Trophoblast cell (in vitro differentiated cells and primary cell): Measurements from ENCODE around the gene KATNAL2.

Experiments used
- DNase-seq, 2 donors: peaks; one replicate each; pipeline ENCODE4 v3.0.0-alpha.2; 2016
- H2AFZ ChIP-seq: 2 replicates; pipeline ENCODE4 v1.6.1; 2013; ENCODE audit warnings: low read length, moderate library complexity, mild to moderate bottlenecking; ENCODE audit not compliant: insufficient read depth, poor library complexity
- H2AK5ac ChIP-seq: 2 replicates; pipeline ENCODE4 v1.6.1; 2013; ENCODE audit warnings: mild to moderate bottlenecking, low read length
- H2BK120ac ChIP-seq: 2 replicates; pipeline ENCODE4 v1.6.1; 2013; ENCODE audit warnings: low read length, mild to moderate bottlenecking, moderate library complexity; ENCODE audit not compliant: insufficient read depth, poor library complexity
- H2BK12ac ChIP-seq: 2 replicates; pipeline ENCODE4 v1.6.1; 2013; ENCODE audit warnings: mild to moderate bottlenecking, low read length, moderate library complexity
- H2BK5ac ChIP-seq: 2 replicates; pipeline ENCODE4 v1.6.1; 2013; ENCODE audit warnings: low read length, low read depth, moderate library complexity, mild to moderate bottlenecking; ENCODE audit not compliant: poor library complexity
- H3K14ac ChIP-seq: 2 replicates; pipeline ENCODE4 v1.6.1; 2013; ENCODE audit warnings: mild to moderate bottlenecking, low read length
- H3K18ac ChIP-seq: 2 replicates; pipeline ENCODE4 v1.6.1; 2013; ENCODE audit warnings: mild to moderate bottlenecking, low read length
- H3K23ac ChIP-seq: 2 replicates; pipeline ENCODE4 v1.6.1; 2013; ENCODE audit warnings: low read length
- H3K27ac ChIP-seq: 2 replicates; pipeline ENCODE4 v1.5.1; 2013; ENCODE audit warnings: low read depth, mild to moderate bottlenecking, inconsistent platforms, low read length, moderate library complexity
- H3K27me3 ChIP-seq: 2 replicates; pipeline ENCODE4 v1.6.1; 2013; ENCODE audit warnings: inconsistent platforms, mild to moderate bottlenecking, low read length, moderate library complexity; ENCODE audit not compliant: insufficient read depth
- H3K36me3 ChIP-seq, 2 experiments: 1 replicate in 1 of 2; 2 replicates in 1 of 2; pipeline ENCODE4 v1.6.1; 2013; ENCODE audit warnings: low read length in 2 of 2, mild to moderate bottlenecking in 2 of 2, moderate library complexity in 1 of 2; ENCODE audit not compliant: insufficient read depth in 2 of 2, control insufficient read depth in 1 of 2
- H3K4ac ChIP-seq: 2 replicates; pipeline ENCODE4 v1.6.1; 2013; ENCODE audit warnings: low read depth, mild to moderate bottlenecking, low read length, moderate library complexity
- H3K4me1 ChIP-seq, 2 experiments: 1 replicate in 1 of 2; 2 replicates in 1 of 2; pipeline ENCODE4 v1.6.1; 2013; ENCODE audit warnings: low read length in 2 of 2, mild to moderate bottlenecking in 2 of 2, moderate library complexity in 1 of 2; ENCODE audit not compliant: insufficient read depth in 2 of 2, control insufficient read depth in 1 of 2
- H3K4me2 ChIP-seq: 2 replicates; pipeline ENCODE4 v1.6.1; 2013; ENCODE audit warnings: inconsistent platforms, mild to moderate bottlenecking, low read length, moderate library complexity
- H3K4me3 ChIP-seq: 2 replicates; pipeline ENCODE4 v1.5.1; 2013; ENCODE audit warnings: mild to moderate bottlenecking, low read depth, low read length, inconsistent platforms
- H3K79me1 ChIP-seq: one replicate; pipeline ENCODE4 v1.6.1; 2013; ENCODE audit warnings: low read length
- H3K79me2 ChIP-seq: 2 replicates; pipeline ENCODE4 v1.6.1; 2013; ENCODE audit warnings: low read length, mild to moderate bottlenecking; ENCODE audit not compliant: control insufficient read depth, insufficient read depth, poor library complexity
- H3K9ac ChIP-seq: 2 replicates; pipeline ENCODE4 v1.6.1; 2013; ENCODE audit warnings: mild to moderate bottlenecking, low read length
- H3K9me3 ChIP-seq: 2 replicates; pipeline ENCODE4 v1.6.1; 2013; ENCODE audit warnings: low read depth, mild to moderate bottlenecking, control low read depth, inconsistent platforms, low read length; ENCODE audit not compliant: insufficient read depth
- H4K12ac ChIP-seq: 2 replicates; pipeline ENCODE4 v1.6.1; 2013; ENCODE audit warnings: low read depth, mild to moderate bottlenecking, low read length, moderate library complexity
- H4K8ac ChIP-seq: 2 replicates; pipeline ENCODE4 v1.6.1; 2013; ENCODE audit warnings: low read depth, mild to moderate bottlenecking, low read length, moderate library complexity
- H4K91ac ChIP-seq: one replicate; pipeline ENCODE4 v1.6.1; 2013; ENCODE audit warnings: low read depth, mild to moderate bottlenecking, low read length, moderate library complexity
- WGBS: extraction: QIAGEN DNeasy Blood & Tissue Kit; methylation state at CpG from one replicate; pipeline ENCODE4 v1.1.7; 2013; ENCODE audit warnings: missing lambda C conversion rate; ENCODE audit not compliant: insufficient read length, insufficient coverage; ENCODE audit errors: extremely low coverage; 5-methylcytosine and 5-hydroxymethylcytosine counted together

Gene KATNAL2

GRCh38 chr18:47100212-47100831 lies 182.9 kb downstream of the KATNAL2 start:
- H2AK5ac ChIP-seq, result no peak overlapping the region
- no peak overlapping the region for H4K8ac ChIP-seq
- H3K9ac ChIP-seq, result no peak overlapping the region
- WGBS, result no CpG with 5 or more reads among the region's 12 CpGs
- no peaks in the 10 kb centered on the region for H3K79me1 ChIP-seq
- H2BK120ac ChIP-seq, result no peak overlapping the region
- no peak overlapping the region for H3K14ac ChIP-seq
- peaks cover 0 to 2% of the 10 kb centered on the region in 2 experiments for H3K4me1 ChIP-seq
- no peak overlapping the region for H3K4me2 ChIP-seq
- DNase-seq, result peak; percentile 86 to 96
- no peaks in the 10 kb centered on the region for H3K9me3 ChIP-seq
- H3K27me3 ChIP-seq, result no peaks in the 10 kb centered on the region
- peaks cover 0 to 2% of the 10 kb centered on the region in 2 experiments for H3K36me3 ChIP-seq
- H3K4ac ChIP-seq, result no peak overlapping the region
- no peak overlapping the region for H3K18ac ChIP-seq
- no peak overlapping the region for H3K27ac ChIP-seq
- no peaks in the 10 kb centered on the region for H3K79me2 ChIP-seq
- no peak overlapping the region for H2BK12ac ChIP-seq
- no peak overlapping the region for H2AFZ ChIP-seq
- H3K4me3 ChIP-seq, result no peak overlapping the region
- no peak overlapping the region for H4K12ac ChIP-seq
- H2BK5ac ChIP-seq, result no peak overlapping the region
- no peak overlapping the region for H3K23ac ChIP-seq
- H4K91ac ChIP-seq, result no peak overlapping the region

GRCh38 chr18:47108373-47108772 lies 191.0 kb downstream of the KATNAL2 start:
- WGBS, result no CpG with 5 or more reads among the region's 3 CpGs
- Histone ChIP-seq H2AFZ (no peak overlapping the region), H3K27ac (no peak overlapping the region)

GRCh38 chr18:47108998-47109405 lies 191.6 kb downstream of the KATNAL2 start:
- Histone ChIP-seq H2AFZ (no peak overlapping the region), H3K9me3 (no peaks in the 10 kb centered on the region)

More at GRCh38 chr18:47108373-47108772, 191.0 kb downstream of the KATNAL2 start:
- Histone ChIP-seq H2AK5ac (no peak overlapping the region), H4K91ac (no peak overlapping the region), H3K79me1 (no peaks in the 10 kb centered on the region), H3K9ac (no peak overlapping the region), H3K23ac (no peak overlapping the region), H3K9me3 (no peaks in the 10 kb centered on the region), H3K18ac (no peak overlapping the region), H3K14ac (no peak overlapping the region), H3K27me3 (no peaks in the 10 kb centered on the region), H4K12ac (no peak overlapping the region), H3K4ac (no peak overlapping the region), H3K36me3 (peaks cover 4 to 16% of the 10 kb centered on the region in 2 experiments), H4K8ac (no peak overlapping the region), H3K4me1 (no peaks in the 10 kb centered on the region), H2BK12ac (no peak overlapping the region), H3K4me2 (no peak overlapping the region), H2BK5ac (no peak overlapping the region), H3K4me3 (no peak overlapping the region), H3K79me2 (no peaks in the 10 kb centered on the region), H2BK120ac (no peak overlapping the region)
- no peak for DNase-seq

GRCh38 chr18:47109720-47110119 lies 192.3 kb downstream of the KATNAL2 start:
- no peak overlapping the region for H3K4me2 ChIP-seq
- H3K27ac ChIP-seq, result no peak overlapping the region
- no peak overlapping the region for H2BK120ac ChIP-seq
- H3K27me3 ChIP-seq, result no peaks in the 10 kb centered on the region
- no CpG with 5 or more reads among the region's 1 CpG for WGBS
- H4K8ac ChIP-seq, result no peak overlapping the region
- H3K14ac ChIP-seq, result no peak overlapping the region
- peaks cover 4 to 14% of the 10 kb centered on the region in 2 experiments for H3K36me3 ChIP-seq
- H3K4me3 ChIP-seq, result no peak overlapping the region
- H3K9ac ChIP-seq, result no peak overlapping the region
- H4K12ac ChIP-seq, result no peak overlapping the region
- no peak overlapping the region for H2BK5ac ChIP-seq
- H3K4ac ChIP-seq, result no peak overlapping the region
- no peaks in the 10 kb centered on the region for H3K79me1 ChIP-seq
- no peak overlapping the region for H3K23ac ChIP-seq
- H4K91ac ChIP-seq, result no peak overlapping the region
- no peak overlapping the region for H2AFZ ChIP-seq
- no peak for DNase-seq
- no peaks in the 10 kb centered on the region for H3K4me1 ChIP-seq
- no peaks in the 10 kb centered on the region for H3K9me3 ChIP-seq
- no peaks in the 10 kb centered on the region for H3K79me2 ChIP-seq
- H2AK5ac ChIP-seq, result no peak overlapping the region
- H3K18ac ChIP-seq, result no peak overlapping the region
- no peak overlapping the region for H2BK12ac ChIP-seq

More at GRCh38 chr18:47108998-47109405, 191.6 kb downstream of the KATNAL2 start:
- Histone ChIP-seq H3K23ac (no peak overlapping the region), H3K27me3 (no peaks in the 10 kb centered on the region), H3K36me3 (peaks cover 4 to 16% of the 10 kb centered on the region in 2 experiments), H4K91ac (no peak overlapping the region), H3K27ac (no peak overlapping the region), H3K9ac (no peak overlapping the region), H3K14ac (no peak overlapping the region), H4K12ac (no peak overlapping the region), H3K4me1 (no peaks in the 10 kb centered on the region), H3K18ac (no peak overlapping the region), H2BK12ac (no peak overlapping the region), H3K79me2 (no peaks in the 10 kb centered on the region), H3K4me2 (no peak overlapping the region), H3K4me3 (no peak overlapping the region), H2BK120ac (no peak overlapping the region), H2AK5ac (no peak overlapping the region), H4K8ac (no peak overlapping the region), H3K79me1 (no peaks in the 10 kb centered on the region), H3K4ac (no peak overlapping the region), H2BK5ac (no peak overlapping the region)
- DNase-seq, result no peak
- WGBS, result no CpG with 5 or more reads among the region's 7 CpGs
